NCI-H1417 (cell line): Measurements from ENCODE around the gene FGF4.
A peak's percentile ranks its signal among the peaks of the same experiment; 100 is the strongest.

Experiments
- DNase-seq, 3 experiments: peaks; one replicate each; lab custom pipeline; 2025; lab: John Stamatoyannopoulos, UW

The FGF4 gene

DNA sequence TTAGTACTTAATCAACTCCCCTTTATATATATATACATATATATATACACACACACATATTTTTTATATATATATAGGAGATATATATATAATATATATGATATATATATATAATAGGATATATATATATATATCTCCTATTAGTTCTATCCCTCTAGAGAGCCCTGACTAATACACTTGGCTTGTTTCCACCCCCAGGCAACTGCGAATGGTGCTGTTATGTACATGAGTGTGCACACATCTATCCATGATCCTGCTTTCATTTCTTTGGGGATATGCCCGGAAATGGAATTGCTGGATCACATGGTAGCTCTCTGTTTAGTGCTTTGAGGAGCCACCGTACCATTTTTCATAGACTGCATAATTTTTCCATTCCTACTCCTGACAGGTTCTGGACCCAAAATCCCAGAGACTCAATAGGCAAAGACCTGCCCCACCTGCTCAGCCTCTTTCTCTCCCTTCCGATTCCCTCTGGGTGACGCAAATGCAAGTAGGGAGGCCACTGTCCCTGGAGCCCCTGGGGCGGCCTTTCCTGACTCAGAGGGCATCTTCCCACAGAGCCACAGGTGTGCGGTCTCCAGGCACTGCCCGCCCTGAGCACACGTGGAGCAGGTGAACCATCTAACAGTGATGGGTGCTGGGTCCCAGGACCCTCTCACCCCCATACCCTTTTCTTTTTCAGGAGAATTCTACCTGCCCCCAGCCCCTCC is 32.1 kb upstream of the FGF4 start:
- DNase-seq = no peak

DNA sequence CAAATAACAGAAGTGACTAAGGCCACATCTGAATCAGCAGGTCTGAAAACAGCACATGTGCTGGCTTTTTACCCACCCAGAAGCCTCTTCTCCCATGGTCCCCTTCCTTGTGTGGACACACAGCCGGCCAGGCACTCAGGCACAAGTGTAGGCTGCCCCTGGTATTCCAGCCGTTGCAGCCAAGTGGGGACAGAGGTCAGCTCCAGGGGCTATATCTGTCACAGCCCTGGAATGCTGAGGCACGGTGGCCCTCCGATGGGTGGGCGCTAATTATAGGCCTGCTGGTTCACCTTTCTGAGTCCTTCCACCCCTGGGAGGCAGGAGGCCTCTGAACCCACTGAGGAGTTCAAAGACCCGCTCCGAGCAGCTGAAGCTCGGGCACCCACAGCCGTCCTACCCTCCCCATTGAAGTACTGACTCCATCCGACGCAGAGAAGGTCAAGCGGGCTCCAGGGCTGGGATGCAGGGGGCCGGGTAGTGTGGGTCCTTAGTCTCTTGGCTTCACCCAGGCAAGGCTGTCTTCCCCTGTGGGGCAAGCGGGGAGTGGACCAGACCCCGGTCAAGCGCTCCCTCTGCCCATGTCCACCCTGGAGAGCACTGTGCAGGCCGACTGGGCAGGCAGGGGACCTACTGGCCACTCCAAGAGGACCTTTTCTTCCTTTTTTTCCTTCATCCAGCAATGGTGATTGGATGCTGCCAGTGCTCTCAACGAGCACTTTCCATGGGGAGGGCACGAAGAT is 29.8 kb upstream of the FGF4 start:
- no peak for DNase-seq

DNA sequence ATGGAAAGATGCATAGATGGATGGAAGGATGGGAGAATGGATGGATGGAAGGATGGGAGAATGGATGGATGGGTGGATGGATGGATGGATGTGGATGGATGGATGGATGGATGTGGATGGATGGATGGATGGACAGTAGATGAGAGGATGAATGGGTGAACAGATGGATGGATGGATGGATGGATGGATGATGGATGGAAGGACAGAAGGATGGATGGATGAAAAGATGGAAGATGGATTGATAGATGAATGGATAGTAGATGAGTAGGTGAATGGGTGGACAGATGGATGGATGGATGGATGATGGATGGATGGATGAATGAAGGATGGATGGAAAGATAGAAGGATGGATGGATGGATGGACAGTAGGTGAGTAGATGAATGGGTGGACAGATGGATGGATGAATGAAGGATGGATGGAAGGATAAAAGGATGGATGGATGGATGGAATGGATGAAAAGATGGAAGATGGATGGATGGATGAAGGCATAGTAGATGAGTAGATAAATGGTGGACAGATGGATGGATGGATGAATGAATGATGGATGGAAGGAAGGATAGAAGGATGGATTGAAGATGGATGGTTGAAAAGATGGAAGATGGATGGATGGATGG is 28.6 kb upstream of the FGF4 start:
- no peak for DNase-seq

DNA sequence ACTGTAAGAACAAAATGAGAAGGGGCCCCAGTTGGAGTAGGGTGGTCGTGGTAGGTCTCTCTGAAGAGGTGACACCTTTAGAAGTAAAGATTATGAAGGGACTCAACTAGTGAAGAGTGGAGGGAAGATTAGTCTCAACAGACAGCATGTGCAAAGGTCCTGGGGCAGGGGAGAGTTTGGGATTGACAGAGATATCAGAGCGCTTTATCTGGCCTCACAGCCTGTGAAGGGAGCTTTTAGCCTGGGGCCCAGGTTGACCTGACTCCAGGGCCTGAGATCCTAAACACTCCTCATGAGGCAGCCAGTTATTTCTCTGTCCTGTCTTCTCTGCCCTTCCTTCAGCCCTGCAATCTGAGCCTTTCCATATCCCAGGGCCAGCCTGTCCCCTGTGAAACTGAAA is 27.9 kb upstream of the FGF4 start:
- no peak for DNase-seq

DNA sequence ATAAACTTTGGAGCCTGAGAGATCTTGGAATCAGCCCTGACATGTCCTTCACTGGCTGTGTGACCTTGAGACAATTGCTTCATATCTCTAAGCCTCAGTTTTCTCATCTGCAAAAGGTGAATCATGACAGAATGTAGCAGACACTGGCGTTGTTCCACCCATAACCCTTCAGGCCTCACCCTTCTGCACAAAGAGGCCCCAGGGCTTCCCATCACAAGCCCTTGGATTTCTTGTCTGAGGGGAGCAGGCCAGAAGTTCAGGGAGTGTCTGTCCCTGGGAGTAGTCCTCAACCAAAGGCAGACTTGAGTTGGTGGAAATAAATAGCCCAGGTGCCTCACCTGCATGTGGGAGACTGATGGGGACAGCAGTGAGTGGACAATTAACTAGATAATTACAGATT is 27.4 kb upstream of the FGF4 start:
- DNase-seq = no peak

DNA sequence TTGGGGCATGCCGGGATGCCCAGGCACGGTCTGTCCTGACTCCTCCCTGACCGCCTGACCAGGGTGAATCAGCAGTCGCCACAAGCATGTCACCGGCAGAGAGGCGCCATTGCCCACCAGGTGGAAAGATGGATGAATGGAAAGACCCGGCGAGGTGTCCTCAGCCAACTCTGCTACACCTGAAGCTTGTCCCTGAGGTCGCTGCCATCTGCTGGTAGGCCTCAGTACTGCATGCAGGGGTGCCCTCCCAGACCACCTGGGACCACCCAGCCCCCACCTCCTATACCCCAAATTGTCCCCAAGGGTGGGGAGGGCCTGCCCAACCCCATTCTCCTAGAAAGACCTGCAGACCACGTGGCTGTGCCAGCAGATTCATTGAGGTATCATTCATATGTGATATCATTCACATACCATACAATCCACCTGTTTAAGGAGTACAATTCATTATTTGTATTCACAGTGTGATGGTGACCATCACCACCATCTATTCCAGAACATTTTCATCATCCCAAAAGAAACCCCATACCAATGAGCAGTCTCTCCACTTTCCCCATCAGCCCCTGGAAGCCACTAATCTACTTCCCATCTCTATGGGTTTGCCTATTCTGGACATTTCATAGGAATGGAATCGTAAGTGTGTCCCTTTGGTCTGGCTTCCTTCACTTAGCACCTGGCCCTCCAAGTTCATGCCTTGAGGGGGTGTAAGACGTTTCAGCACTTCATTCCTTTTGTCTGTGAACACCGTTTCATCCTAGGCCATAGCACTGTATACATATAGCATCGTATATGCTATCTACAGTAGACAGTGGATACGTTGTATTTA is 26.6 kb upstream of the FGF4 start:
- DNase-seq = peak in 2 of 3 experiments; percentile 11 to 31

DNA sequence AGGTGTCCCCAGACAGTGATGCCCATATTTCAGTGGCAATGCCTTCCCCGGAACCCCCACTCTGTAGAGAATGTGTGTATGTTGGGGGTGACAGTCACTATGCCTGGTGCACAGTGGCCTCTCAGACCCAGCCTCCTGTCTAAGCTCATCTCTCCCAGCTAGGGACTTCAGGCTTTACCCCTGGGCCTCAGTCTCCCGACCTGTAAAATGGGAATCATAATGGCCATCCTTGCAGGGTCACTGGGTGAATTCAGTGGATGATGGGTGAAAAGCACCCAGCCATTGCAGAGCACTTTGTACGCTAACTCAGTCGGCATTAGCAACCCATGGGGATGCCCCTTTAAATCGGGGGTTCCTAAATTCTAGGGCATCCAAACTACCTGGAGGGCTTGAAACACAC is 25.1 kb upstream of the FGF4 start:
- no peak for DNase-seq

DNA sequence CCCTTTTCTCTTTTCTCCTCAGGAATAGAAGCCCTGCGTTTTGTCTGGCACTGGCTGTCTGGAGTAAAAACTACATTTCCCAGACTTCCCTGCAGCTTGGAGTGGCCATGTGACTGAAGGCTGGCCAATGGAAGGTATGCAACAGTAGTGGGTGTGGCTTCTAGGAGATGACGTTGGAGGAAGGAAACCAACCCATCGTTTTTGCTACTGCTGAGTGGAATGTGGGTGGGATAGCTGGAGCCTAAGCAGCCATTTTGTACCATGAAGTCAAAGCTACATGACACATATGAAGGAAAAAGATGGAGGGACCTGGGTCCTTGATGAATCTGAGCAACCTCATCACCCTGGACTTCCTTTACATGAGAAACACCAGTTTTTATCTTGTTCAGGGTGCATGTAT is 24.4 kb upstream of the FGF4 start:
- DNase-seq = peak in 1 of 3 experiments; percentile 9

DNA sequence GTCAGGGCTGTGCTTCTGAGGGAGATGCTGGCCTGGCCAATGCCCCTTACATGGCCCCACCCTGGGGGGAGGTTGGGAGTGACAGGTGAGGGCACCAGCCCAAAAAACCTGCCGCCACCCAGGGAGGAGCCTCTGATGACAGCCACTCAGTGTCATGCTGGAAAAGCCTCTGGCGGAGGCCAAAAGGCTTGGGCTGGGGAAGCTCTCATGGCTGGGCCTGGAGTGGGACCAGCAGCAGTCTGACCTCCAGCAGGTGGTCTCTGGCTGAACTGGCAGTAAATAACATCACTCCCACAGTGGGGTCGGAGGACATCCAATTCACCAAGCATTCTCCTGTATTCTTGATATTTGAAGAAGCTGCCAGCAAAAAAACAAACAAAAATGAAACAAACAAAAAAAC is 24.0 kb upstream of the FGF4 start:
- DNase-seq = no peak

DNA sequence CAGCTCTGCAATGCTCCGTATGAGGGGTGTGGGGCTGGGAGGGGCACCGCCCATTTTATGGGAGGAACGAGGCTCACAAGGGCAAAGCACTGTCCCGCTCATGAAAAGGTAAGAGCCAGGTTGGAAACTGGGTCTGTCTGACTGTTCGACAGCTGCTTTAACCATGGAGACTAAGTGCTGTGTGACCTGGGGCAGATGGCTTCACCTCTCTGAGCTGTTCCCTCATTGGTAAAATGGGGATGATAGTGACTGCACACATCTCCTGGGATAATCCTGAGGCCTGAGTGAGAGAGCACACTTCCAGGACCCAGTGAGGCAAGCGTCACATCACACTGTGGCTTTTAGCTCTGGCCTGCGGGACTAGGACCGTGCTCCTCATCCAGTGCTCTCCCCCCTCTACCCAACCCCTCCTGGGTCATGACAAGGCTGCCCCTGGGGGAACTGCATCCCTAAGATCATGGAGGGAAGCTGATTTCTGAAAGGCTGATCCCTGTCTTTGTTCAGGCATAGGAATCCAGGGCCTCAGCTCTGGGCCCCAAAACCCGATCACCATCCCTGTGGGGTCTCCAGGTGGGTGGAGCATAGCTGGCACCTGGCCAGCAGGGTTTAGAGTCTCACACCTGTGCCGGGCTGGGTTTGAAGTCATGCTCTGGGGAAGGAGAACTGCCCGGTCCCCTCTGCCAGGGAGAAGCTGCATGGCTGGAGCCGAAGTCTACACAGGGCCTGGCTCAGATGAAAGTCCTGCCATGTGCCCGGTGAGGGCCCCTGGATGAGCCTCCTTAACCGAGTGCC is 22.8 kb upstream of the FGF4 start:
- no peak for DNase-seq

DNA sequence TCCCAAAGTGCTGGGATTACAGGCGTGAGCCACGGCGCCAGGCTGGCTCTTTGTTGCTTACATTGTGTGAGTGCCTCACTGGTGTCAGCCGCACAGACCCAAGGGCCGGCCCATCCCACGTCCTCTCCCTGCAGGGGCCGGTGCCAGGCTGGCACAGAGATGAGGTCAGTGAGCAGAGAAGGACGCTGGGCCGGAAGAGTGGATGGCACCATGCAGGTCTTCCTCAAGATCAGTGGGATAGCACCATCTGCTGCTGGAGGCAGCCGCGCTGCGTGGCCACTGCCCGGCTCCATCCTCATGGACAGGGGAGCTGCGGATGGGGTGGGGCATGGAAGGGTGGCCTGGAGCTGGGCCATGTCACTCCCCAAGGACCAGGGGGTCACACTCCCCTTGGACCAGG is 22.0 kb upstream of the FGF4 start:
- no peak for DNase-seq

DNA sequence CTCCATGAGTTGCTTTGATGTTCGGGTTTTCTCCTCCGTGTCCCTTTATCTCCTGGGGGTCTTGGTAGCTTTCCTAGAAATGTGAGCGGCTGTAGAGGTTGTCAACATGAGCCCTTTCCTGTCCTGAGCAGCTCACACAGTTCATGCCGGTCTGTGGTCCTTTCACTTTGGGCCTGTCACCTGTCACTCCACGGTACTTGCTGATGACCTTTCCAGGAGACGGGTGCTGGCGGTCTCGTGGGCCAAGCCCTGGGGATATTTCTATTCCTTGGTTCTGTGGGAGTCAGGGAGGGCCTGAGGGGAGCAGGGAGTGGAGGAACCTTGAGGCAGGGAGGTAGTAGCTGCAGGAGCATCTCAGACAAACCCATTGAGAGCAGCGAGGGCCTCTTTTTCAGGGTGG is 20.9 kb upstream of the FGF4 start:
- no peak for DNase-seq

DNA sequence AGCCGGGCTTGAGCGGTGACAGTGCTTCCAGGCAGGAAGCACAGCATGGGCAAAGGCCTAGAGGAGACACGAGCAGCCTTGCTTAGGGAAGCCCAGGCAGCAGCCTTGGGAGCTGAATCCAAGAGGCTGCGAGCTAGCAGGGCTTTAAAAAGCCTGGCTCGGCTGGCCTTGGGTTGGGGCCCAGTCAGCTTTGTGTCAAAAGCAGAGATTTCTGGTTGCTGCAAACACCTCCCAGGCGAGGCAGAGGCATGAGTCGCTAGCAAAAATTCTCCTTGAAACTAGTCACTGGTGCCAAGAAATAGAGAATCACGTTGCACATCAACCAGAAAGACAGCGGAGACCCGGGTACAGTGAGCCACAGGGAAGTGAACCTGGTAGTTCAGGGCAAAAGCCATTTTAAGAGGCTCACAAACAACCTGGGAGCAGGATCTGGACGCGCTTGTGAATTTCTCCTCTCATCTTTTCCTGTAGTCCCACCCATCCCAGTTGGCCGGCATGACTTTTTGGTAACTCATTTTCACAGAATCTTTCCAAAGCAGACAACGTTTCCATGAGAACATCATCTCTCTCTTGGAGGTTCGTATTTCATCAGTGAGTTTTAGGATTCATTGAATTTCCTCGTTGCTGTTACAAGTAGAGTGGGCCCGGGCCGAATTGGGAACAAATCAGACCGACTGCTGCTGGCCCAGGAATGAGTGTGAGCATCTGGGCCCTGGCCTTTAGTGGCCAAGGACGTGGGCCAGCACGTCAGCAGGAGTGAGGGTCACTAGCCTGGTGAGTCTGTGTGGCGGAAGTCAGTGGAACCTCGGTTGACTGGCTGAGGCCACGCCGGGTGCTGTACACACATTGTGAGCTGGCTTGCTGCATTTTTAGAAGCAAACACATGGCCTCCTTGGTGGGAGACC is 16.4 kb upstream of the FGF4 start:
- DNase-seq = no peak

DNA sequence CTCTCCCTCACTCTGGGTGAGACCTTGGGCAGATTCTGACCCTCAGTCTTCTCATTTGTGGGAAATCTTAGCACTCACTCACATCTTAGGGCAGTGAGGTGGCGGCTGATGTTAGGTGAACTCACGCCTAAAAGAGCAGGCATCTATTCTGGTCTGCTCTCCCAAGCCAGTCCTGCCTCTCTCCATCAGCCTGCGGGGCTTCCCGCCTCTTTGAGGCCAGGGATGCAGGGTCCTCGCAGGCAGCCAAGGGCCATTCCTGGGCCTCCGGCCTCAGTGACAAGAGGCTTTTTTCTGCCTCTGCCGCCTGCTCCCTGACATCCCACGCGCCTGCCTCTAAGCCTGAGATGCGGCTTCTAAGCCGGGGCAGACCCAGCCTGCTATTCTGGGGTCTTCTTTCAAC is 13.8 kb upstream of the FGF4 start:
- DNase-seq = no peak

DNA sequence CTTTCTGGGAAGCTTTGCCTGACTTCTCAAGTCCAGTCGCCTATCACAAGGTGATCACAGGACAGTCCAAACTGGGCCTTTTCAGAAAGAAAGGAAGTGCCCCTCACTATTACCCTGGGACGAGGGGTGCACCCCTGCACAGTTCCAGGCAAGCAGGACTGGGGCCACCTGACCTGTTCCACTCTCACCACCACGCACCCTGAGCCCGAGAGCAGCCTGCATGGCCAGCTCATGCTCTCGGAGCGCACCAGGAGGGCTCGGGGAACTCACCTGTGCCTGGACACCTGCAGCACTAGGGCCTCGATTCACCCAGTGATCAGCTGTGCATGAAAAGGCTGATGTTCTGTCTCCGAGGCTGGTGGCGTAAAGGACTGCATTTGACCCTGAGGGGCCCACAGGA is 12.8 kb upstream of the FGF4 start:
- DNase-seq = no peak

DNA sequence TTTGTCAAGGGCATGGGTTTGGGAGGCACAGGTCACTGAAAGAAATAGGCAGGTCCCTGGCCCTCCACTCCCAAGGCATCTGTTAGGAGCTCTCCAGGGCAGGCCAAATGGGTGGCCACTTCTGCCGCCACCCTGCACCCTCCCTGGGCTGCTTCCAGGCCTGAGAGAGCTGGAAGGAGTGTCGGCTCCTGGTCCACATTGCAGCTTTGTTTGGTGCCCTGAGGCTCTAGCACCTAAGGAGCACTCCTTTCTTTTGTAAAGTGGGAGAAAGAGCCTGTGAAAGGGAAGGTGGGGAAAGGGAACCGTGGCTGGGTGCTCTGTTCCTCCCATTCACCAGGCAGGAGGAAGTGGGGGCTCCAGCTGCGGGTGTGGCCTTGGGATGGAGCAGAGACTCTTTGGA is 12.3 kb upstream of the FGF4 start:
- no peak for DNase-seq

DNA sequence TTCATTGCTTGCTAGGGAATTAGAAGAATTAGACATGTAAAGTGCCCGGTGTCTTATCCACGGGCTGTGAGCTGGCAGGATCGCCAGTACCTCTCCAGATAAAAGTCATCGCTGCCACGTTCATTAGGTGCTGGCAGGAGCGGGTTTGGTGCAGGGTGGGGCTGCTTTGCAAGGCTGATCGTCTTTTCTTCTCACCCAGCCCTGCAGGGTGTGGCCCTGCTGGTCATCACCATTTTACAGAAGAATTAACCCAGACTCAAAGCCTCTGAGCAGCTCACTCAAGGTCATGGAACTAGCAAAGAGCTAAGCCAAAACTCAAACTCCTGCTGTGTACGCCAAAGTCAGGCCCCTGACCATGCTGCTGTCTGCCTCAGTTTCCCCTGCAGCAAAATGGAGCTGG is 6.1 kb upstream of the FGF4 start:
- DNase-seq = no peak

DNA sequence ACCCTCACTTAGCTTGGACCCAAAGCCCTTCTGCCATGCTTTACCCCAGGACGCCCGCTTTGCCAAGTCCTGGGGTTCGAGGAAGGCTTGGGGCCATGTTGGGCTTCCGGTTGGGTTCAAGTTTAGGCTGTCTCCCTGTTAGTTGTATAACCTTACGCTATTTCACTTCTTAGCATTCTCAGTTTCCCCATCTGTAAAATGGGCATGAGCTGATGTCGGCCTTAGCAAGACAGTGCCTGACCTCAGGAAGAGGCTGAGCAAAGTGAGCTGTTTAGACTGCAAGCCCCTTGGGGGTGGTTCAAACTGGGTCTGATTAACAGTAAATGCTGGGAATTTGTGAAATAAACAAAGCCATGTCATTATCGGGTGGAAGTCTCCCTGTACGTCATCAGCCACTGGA is 3.2 kb upstream of the FGF4 start:
- no peak for DNase-seq

DNA sequence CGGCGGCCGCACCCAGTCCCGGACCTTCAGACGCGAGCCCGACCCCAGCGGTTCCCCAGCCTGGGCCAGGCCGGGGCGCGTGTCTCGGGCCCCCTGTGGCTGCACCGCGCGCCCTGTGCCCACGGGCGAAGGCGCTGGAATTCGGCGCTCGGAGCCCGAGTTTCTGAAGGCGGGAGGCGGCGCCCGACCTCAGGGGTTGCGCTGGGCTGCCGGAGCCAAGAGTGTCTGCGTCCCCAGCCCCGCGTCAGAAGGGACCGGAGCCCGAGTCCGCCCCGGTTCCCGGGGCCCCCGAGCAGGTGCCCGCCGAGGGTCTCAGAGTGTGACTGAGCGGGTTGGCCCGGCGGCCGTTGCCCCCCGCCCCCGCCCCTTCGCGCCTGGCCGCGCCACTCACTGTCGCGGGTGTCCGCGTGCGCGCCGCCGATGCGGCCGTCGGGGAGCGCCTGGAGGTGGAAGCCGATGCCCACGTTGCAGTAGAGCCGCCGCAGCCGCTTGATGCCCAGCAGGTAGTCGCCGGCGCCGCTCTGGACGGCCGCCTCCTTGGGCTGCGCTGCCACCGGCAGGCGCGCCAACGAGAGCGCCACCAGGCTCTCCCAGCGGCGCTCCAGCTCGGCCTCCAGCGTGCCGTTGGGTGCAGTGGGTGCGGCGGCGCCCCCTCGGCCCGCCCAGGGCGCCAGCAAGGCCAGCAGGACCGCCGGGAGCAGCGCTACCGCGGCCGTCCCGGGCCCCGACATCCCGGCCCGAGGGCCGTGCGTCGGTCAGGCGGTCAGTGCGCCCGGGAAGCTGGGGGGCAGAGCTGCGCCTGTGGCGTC is 583 bp downstream of the FGF4 start:
- DNase-seq = no peak
